PC-9 (cell line): ENCODE measurements around the gene FCHO1. TPM values are rescaled to one million over a fixed set of nuclear protein-coding genes. Genes with fewer than 3 reads are reported as not detected.
"Not testable (repeated sequence)": the region's sequence is repeated elsewhere in the genome, so short reads cannot be mapped to it uniquely, and the experiment has no call there.

Source experiments
- BruUV-seq: library from RNA; stranded (reverse); fragments of 400-500 nt; replicated peaks from 2 replicates; lab custom pipeline; 2021; lab: Mats Ljungman, UMichigan
- CTCF ChIA-PET: fragments of 300-600 bp; sonication (Branson Sonifier 250); formaldehyde crosslinking; loops from one replicate; lab custom pipeline; 2022; ENCODE audit warnings: antibody characterized with exemption; lab: Charles Lee
- POLR2A ChIA-PET: fragments of 300-600 bp; sonication (Branson Sonifier 250); formaldehyde crosslinking; loops from one replicate; lab custom pipeline; 2022; ENCODE audit warnings: antibody characterized with exemption; ENCODE audit not compliant: unreplicated experiment; lab: Charles Lee
- DNase-seq, 2 experiments: peaks; one replicate each; pipeline versions ENCODE4 v3.0.0 to v3.0.0-alpha.2; 2015 to 2022; ENCODE audit warnings: mixed read lengths in 1 of 2
- H2AFZ ChIP-seq: fragments of 200-600 bp; sonication (generic); 2 replicates; pipeline ENCODE4 v1.8.1; 2017; ENCODE audit warnings: antibody characterized with exemption
- H3F3A ChIP-seq: fragments of 200-600 bp; sonication (generic); 2 replicates; pipeline ENCODE4 v1.8.1; 2017; ENCODE audit warnings: antibody characterized with exemption, mild to moderate bottlenecking, low read depth; ENCODE audit not compliant: insufficient read depth
- H3K27ac ChIP-seq: fragments of 200-600 bp; sonication (generic); 2 replicates; pipeline ENCODE4 v1.6.1; 2016; ENCODE audit warnings: mixed run types
- H3K27me3 ChIP-seq: fragments of 200-600 bp; sonication (generic); 2 replicates; pipeline ENCODE4 v1.6.1; 2016; ENCODE audit warnings: low read depth, mixed run types; ENCODE audit not compliant: insufficient read depth
- H3K36me3 ChIP-seq: fragments of 200-600 bp; sonication (generic); 2 replicates; pipeline ENCODE4 v1.6.1; 2016; ENCODE audit warnings: low read depth, mixed run types
- H3K4me1 ChIP-seq: fragments of 200-600 bp; sonication (generic); replicated peaks from 2 replicates; pipeline ENCODE4 v1.6.1; 2016; ENCODE audit warnings: mixed run types; ENCODE audit not compliant: insufficient read depth
- H3K4me2 ChIP-seq: fragments of 200-600 bp; sonication (generic); 2 replicates; pipeline ENCODE4 v1.6.1; 2017; ENCODE audit warnings: mixed run types
- H3K4me3 ChIP-seq: fragments of 200-600 bp; sonication (generic); 2 replicates; pipeline ENCODE4 v1.6.1; 2016; ENCODE audit warnings: mixed run types
- H3K79me2 ChIP-seq: fragments of 200-600 bp; sonication (generic); 2 replicates; pipeline ENCODE4 v1.6.1; 2017; ENCODE audit warnings: low read depth, mixed run types
- H3K9me2 ChIP-seq: fragments of 200-600 bp; sonication (generic); 2 replicates; pipeline ENCODE4 v1.8.1; 2017; ENCODE audit warnings: mild to moderate bottlenecking; ENCODE audit not compliant: insufficient read depth
- H3K9me3 ChIP-seq: fragments of 200-600 bp; sonication (generic); 2 replicates; pipeline ENCODE4 v1.8.1; 2016; ENCODE audit warnings: low read depth; ENCODE audit not compliant: insufficient read depth
- H4K20me1 ChIP-seq: fragments of 200-600 bp; sonication (generic); 2 replicates; pipeline ENCODE4 v1.8.1; 2017; ENCODE audit not compliant: insufficient read depth
- CTCF ChIP-seq: fragments of 200-600 bp; sonication (generic); conservative IDR thresholded peaks from 2 replicates; pipeline ENCODE4 v1.6.1; 2017; ENCODE audit warnings: mixed run types, antibody characterized with exemption, mild to moderate bottlenecking, moderate library complexity
- EZH2 ChIP-seq: fragments of 200-600 bp; sonication (generic); IDR thresholded peaks from 2 replicates; pipeline ENCODE4 v1.8.0; 2017; ENCODE audit warnings: antibody characterized with exemption, low read depth
- intact Hi-C: fragments of 100-400 bp; cut with micrococcal nuclease; formaldehyde crosslinking; loops from one replicate; pipeline ENCODE4 v1.10.0; 2022; ENCODE audit not compliant: unreplicated experiment
- total RNA-seq: library from RNA; stranded (reverse); gene quantifications from 2 replicates; pipeline ENCODE4 v1.2.3, GENCODE V29; 2021

FCHO1 gene
- total RNA-seq, 1 experiment from 2014 or later: 34.8 TPM

- DNase-seq: peak; percentile 67 to 79
- Histone ChIP-seq H3K36me3 (peaks cover 10% of the 10 kb centered on the region; the same call in 1 of the 2 replicates), H3F3A (peaks cover 21% of the 10 kb centered on the region), H2AFZ (peak overlapping the region; percentile 75), H3K4me3 (peak overlapping the region; percentile 72), H4K20me1 (no peaks in the 10 kb centered on the region), H3K27me3 (no peaks in the 10 kb centered on the region), H3K9me2 (no peaks in the 10 kb centered on the region), H3K27ac (peak overlapping the region; percentile 43), H3K4me1 (peaks cover 18% of the 10 kb centered on the region), H3K79me2 (peaks cover 8% of the 10 kb centered on the region; the same call in 1 of the 2 replicates), H3K9me3 (no peaks in the 10 kb centered on the region), H3K4me2 (peak overlapping the region; percentile 80)
- ChIA-PET CTCF (interaction anchor here (0.6 kb wide), 1 partner anchor 129 kb away, joined by 3 read pairs; no protein-coding TSS in a partner anchor), POLR2A (interaction anchor here (0.6 kb wide), 2 partner anchors 11 to 470 kb away, joined by 3 read pairs; no protein-coding TSS in a partner anchor)
- TF ChIP-seq EZH2 (no peak), CTCF (no peak)
- intact Hi-C loops: loop anchor here (1.0 to 5.0 kb wide), 4 partner anchors 11 to 312 kb away; no protein-coding TSS in a partner anchor
- TSS peak; percentile 67 for BruUV-seq
These were observed 28.0 kb downstream of the FCHO1 start for GRCh38 chr19:17778968-17779929.

- POLR2A ChIA-PET: no interaction called here
- intact Hi-C loops: no loop called here
- H3K27me3 ChIP-seq: no peaks in the 10 kb centered on the region
These were observed 29.5 kb downstream of the FCHO1 start for GRCh38 chr19:17780781-17781180.

GRCh38 chr19:17783721-17784120 is 32.4 kb downstream of the FCHO1 start:
- H3K9me3 ChIP-seq, H3K4me2 ChIP-seq, H3K27ac ChIP-seq, H3K4me3 ChIP-seq, H3K27me3 ChIP-seq, H3K9me2 ChIP-seq, BruUV-seq, H3K79me2 ChIP-seq, POLR2A ChIA-PET, H4K20me1 ChIP-seq, H3K4me1 ChIP-seq, intact Hi-C loops, H3K36me3 ChIP-seq, H2AFZ ChIP-seq: not testable (repeated sequence)
- H3F3A ChIP-seq: peaks cover 19% of the 10 kb centered on the region
- CTCF ChIA-PET: interaction anchor here (0.6 to 0.7 kb wide), 2 partner anchors 171 to 299 kb away, joined by 4 to 5 read pairs; no protein-coding TSS in a partner anchor
- peak in 1 of 2 experiments; percentile 24 for DNase-seq

More at GRCh38 chr19:17780781-17781180, 29.5 kb downstream of the FCHO1 start:
- CTCF ChIA-PET: no interaction called here
- BruUV-seq: no TSS peak
- peaks cover 25% of the 10 kb centered on the region for H3F3A ChIP-seq
- no peak overlapping the region for H3K4me2 ChIP-seq
- H3K79me2 ChIP-seq: peaks cover 8% of the 10 kb centered on the region; the same call in 1 of the 2 replicates
- DNase-seq: no peak
- no peak for TF ChIP-seq EZH2
- no peaks in the 10 kb centered on the region for H3K9me3 ChIP-seq
- no peak overlapping the region for H2AFZ ChIP-seq
- H3K4me3 ChIP-seq: no peak overlapping the region
- H3K4me1 ChIP-seq: peaks cover 12% of the 10 kb centered on the region
- H4K20me1 ChIP-seq: no peaks in the 10 kb centered on the region
- peaks cover 10% of the 10 kb centered on the region; the same call in 1 of the 2 replicates for H3K36me3 ChIP-seq
- no peaks in the 10 kb centered on the region for H3K9me2 ChIP-seq
- no peak overlapping the region for H3K27ac ChIP-seq
